Keratinocyte (primary cell): Measurements from ENCODE around the gene NDUFAF8. TPM values are rescaled to one million over a fixed set of nuclear protein-coding genes. Genes with fewer than 3 reads are reported as not detected.
"Not testable (repeated sequence)": the region's sequence is repeated elsewhere in the genome, so short reads cannot be mapped to it uniquely, and the experiment has no call there.

Experiments used
- DNase-seq: peaks from one replicate; pipeline ENCODE4 v3.0.0-alpha.2; 2011; ENCODE audit warnings: low read depth, missing footprints, low spot score
- FAIRE-seq: peaks from 2 replicates; lab custom pipeline; 2011; peaks lifted over from hg19 to GRCh38; lab: Jason Lieb, UNC
- H2AFZ ChIP-seq: 2 replicates; pipeline ENCODE4 v1.6.0; 2012; ENCODE audit warnings: low read length, control low read depth, inconsistent platforms; ENCODE audit not compliant: control insufficient read depth
- H3K27ac ChIP-seq: 2 replicates; pipeline ENCODE4 v1.5.1; 2011; ENCODE audit warnings: low read length; ENCODE audit not compliant: control insufficient read depth, insufficient read depth
- H3K27me3 ChIP-seq: 3 replicates; pipeline ENCODE4 v1.6.0; 2011; ENCODE audit warnings: low read length; ENCODE audit not compliant: control insufficient read depth, insufficient read depth; ENCODE audit errors: extremely low read depth
- H3K36me3 ChIP-seq, 2 experiments: 2 replicates in 1 of 2; 3 replicates in 1 of 2; pipeline ENCODE4 v1.5.1; 2011; ENCODE audit warnings: low read length in 2 of 2, mild to moderate bottlenecking in 1 of 2; ENCODE audit not compliant: control insufficient read depth in 2 of 2, insufficient read depth in 2 of 2; ENCODE audit errors: extremely low read depth in 1 of 2
- H3K4me1 ChIP-seq: 3 replicates; pipeline ENCODE4 v1.5.1; 2011; ENCODE audit warnings: low read length; ENCODE audit not compliant: control insufficient read depth, insufficient read depth; ENCODE audit errors: extremely low read depth
- H3K4me2 ChIP-seq: 3 replicates; pipeline ENCODE4 v1.6.0; 2011; ENCODE audit warnings: low read depth, low read length; ENCODE audit not compliant: control insufficient read depth, insufficient read depth; ENCODE audit errors: extremely low read depth
- H3K4me3 ChIP-seq, 3 experiments: fragments of 200-600 bp in 1 of 3; sonication (generic) in 1 of 3; 2 replicates in 2 of 3; 3 replicates in 1 of 3; pipeline ENCODE4 v1.5.1; 2011 to 2016; ENCODE audit warnings: low read length in 3 of 3, mild to moderate bottlenecking in 3 of 3, control low read depth in 2 of 3, inconsistent platforms in 1 of 3, low read depth in 1 of 3, mixed read lengths in 1 of 3, mixed run types in 1 of 3, moderate library complexity in 1 of 3; ENCODE audit not compliant: control insufficient read depth in 2 of 3, insufficient read depth in 2 of 3; ENCODE audit errors: extremely low read depth in 1 of 3
- H3K79me2 ChIP-seq: 2 replicates; pipeline ENCODE4 v1.6.0; 2012; ENCODE audit warnings: low read length; ENCODE audit not compliant: control insufficient read depth, insufficient read depth
- H3K9ac ChIP-seq: 3 replicates; pipeline ENCODE4 v1.6.0; 2011; ENCODE audit warnings: low read length; ENCODE audit not compliant: control insufficient read depth, insufficient read depth; ENCODE audit errors: extremely low read depth
- H3K9me1 ChIP-seq: 3 replicates; pipeline ENCODE4 v1.6.0; 2011; ENCODE audit warnings: low read length; ENCODE audit not compliant: control insufficient read depth, insufficient read depth; ENCODE audit errors: extremely low read depth
- H3K9me3 ChIP-seq: 2 replicates; pipeline ENCODE4 v1.5.1; 2012; ENCODE audit warnings: low read depth, low read length; ENCODE audit not compliant: control insufficient read depth
- H4K20me1 ChIP-seq: 3 replicates; pipeline ENCODE4 v1.6.0; 2011; ENCODE audit warnings: low read length; ENCODE audit not compliant: control insufficient read depth, insufficient read depth; ENCODE audit errors: extremely low read depth
- CTCF ChIP-seq, 3 experiments: IDR thresholded peaks in 1 of 3; conservative IDR thresholded peaks in 1 of 3; optimal IDR thresholded peaks in 1 of 3; 2 replicates in 2 of 3; 3 replicates in 1 of 3; pipeline versions ENCODE3 to v1.5.1; 2011; ENCODE audit warnings: low read length in 3 of 3, mild to moderate bottlenecking in 3 of 3, moderate library complexity in 2 of 3, control low read depth in 1 of 3, inconsistent platforms in 1 of 3; ENCODE audit not compliant: insufficient read depth in 2 of 3; ENCODE audit errors: extremely low read depth in 1 of 3
- EZH2 ChIP-seq: IDR thresholded peaks from one replicate; pipeline ENCODE4 v1.6.1; 2012; ENCODE audit warnings: inconsistent platforms, mild to moderate bottlenecking, low read length, moderate library complexity
- dilution Hi-C: fragments of 300-500 bp; cut with MboI; formaldehyde crosslinking; loops from one replicate; pipeline ENCODE4 v1.7.0; 2020; ENCODE audit warnings: low sequenced_read_pairs; ENCODE audit not compliant: extremely low pct_ligation_motif_present
- polyA plus RNA-seq, 5 experiments: library from polyadenylated mRNA; depleted of rRNA in 3 of 5; stranded (reverse) in 3 of 5; stranded (forward) in 1 of 5; unstranded in 1 of 5; fragments of >200 nt; gene quantifications; 1 replicate in 1 of 5; 2 replicates in 3 of 5; 3 replicates in 1 of 5; pipeline versions ENCODE4 v1.2.1 to v1.2.3, GENCODE V29; 2011 to 2012; ENCODE audit warnings: missing spikeins in 2 of 5, low read depth in 1 of 5, low replicate concordance in 1 of 5

Gene NDUFAF8
- polyA plus RNA-seq, 1 donor (not counting 4 experiments of a cell fraction or from before 2014, with no cell fraction given) = 171 TPM

DNA sequence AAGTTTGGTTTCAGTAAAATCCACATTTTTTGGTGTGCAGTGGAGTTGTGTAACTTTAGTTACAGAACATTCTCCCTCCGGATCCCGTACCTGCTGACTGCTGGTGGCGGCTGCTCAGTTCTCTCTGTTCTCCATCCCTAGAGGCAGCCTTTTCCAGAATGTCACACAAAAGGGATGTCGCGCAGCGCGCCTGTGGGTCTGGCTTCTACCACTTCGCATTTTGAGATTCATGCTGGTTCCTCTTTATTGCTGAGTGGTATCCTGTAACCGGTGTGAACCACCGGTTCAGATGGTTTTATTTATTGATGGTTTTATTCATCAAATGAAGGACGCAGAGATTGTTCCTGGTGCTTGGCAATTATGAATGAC lies 15.4 kb upstream of the NDUFAF8 start:
- H3K36me3 ChIP-seq = peaks cover 0 to 3% of the 10 kb centered on the region in 2 experiments
- H3K4me2 ChIP-seq = peak overlapping the region; percentile 35
- TF ChIP-seq EZH2 = no peak
- no peak for TF ChIP-seq CTCF (optimal IDR thresholded peaks at IDR 0.05 in 1 of 3, IDR thresholded peaks at IDR 0.05 in 1 of 3, conservative IDR thresholded peaks at IDR 0.05 in 1 of 3; ENCODE audit: extremely low read depth in 1 of 3, insufficient read depth in 2 of 3, low read length in 3 of 3)
- H3K27me3 ChIP-seq = no peaks in the 10 kb centered on the region
- H3K79me2 ChIP-seq = no peaks in the 10 kb centered on the region
- dilution Hi-C loops = no loop called here
- no peak overlapping the region for H3K9ac ChIP-seq
- no peaks in the 10 kb centered on the region for H3K9me3 ChIP-seq
- FAIRE-seq (no peak), DNase-seq (no peak)
- no peak overlapping the region for H3K4me3 ChIP-seq
- peaks cover 17% of the 10 kb centered on the region for H3K4me1 ChIP-seq
- H3K9me1 ChIP-seq = no peaks in the 10 kb centered on the region
- no peaks in the 10 kb centered on the region for H4K20me1 ChIP-seq
- no peak overlapping the region for H3K27ac ChIP-seq
- no peak overlapping the region for H2AFZ ChIP-seq

GRCh38 chr17:81227630-81228029 lies 11.5 kb upstream of the NDUFAF8 start:
- H3K4me2 ChIP-seq, DNase-seq, H4K20me1 ChIP-seq, H3K27me3 ChIP-seq, H3K4me1 ChIP-seq, H3K9me1 ChIP-seq, H3K79me2 ChIP-seq, H2AFZ ChIP-seq, H3K9me3 ChIP-seq, H3K4me3 ChIP-seq, dilution Hi-C loops, FAIRE-seq, H3K27ac ChIP-seq, H3K9ac ChIP-seq: not testable (repeated sequence)
- peaks cover 5 to 17% of the 10 kb centered on the region in 2 experiments for H3K36me3 ChIP-seq

DNA sequence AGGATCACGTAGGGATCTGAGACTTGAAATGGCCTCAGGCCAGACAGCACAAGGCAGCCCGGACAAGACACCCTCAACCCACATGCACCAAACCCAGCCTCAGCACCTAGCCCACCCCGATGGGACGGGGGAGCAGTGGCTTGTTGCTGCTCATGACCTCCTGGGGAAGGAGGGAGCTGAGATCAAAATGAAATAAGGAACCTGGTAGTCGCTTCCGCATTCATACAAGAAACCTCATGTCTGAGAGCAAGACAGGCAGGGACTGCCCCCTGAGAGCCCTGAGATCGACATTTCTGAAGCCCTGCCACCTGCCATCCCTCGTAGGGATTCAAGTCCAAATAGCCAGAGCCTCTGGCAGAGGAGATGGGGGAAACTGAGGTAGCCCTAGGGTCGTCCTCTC lies 10.7 kb upstream of the NDUFAF8 start:
- dilution Hi-C loops = no loop called here
- Histone ChIP-seq H3K4me3 (no peak overlapping the region), H3K36me3 (peaks cover 5 to 22% of the 10 kb centered on the region in 2 experiments), H3K9ac (no peak overlapping the region), H3K4me2 (no peak overlapping the region), H3K79me2 (no peaks in the 10 kb centered on the region), H3K4me1 (no peaks in the 10 kb centered on the region), H4K20me1 (no peaks in the 10 kb centered on the region), H3K9me3 (no peaks in the 10 kb centered on the region), H3K27ac (no peak overlapping the region), H3K27me3 (no peaks in the 10 kb centered on the region), H3K9me1 (no peaks in the 10 kb centered on the region), H2AFZ (no peak overlapping the region)
- TF ChIP-seq EZH2 = no peak
- no peak for TF ChIP-seq CTCF (optimal IDR thresholded peaks at IDR 0.05 in 1 of 3, IDR thresholded peaks at IDR 0.05 in 1 of 3, conservative IDR thresholded peaks at IDR 0.05 in 1 of 3; ENCODE audit: extremely low read depth in 1 of 3, insufficient read depth in 2 of 3, low read length in 3 of 3)
- FAIRE-seq (no peak), DNase-seq (no peak)
